ENCODE measurements around the gene KCNMB3.

KCNMB3 gene

GRCh38 chr3:179200790-179201189, 50.1 kb downstream of the KCNMB3 start:
- DNase-seq (ENCODE audit: extremely low read depth in 1 of 2, low read depth in 1 of 2), result no peak

- DNase-seq (ENCODE audit: extremely low read depth in 1 of 2, low read depth in 1 of 2), result no peak
Observed at GRCh38 chr3:179196700-179197099, 54.2 kb downstream of the KCNMB3 start.

- no peak for DNase-seq (ENCODE audit: extremely low read depth in 1 of 2, low read depth in 1 of 2)
Observed at GRCh38 chr3:179196098-179196497, 54.8 kb downstream of the KCNMB3 start.

- no peak for DNase-seq (ENCODE audit: extremely low read depth in 1 of 2, low read depth in 1 of 2)
Observed at GRCh38 chr3:179194931-179195330, 56.0 kb downstream of the KCNMB3 start.
